ENCODE data around the gene TBC1D16.

Gene TBC1D16

GRCh38 chr17:80024206-80024972 is 11.3 kb downstream of the TBC1D16 start:
- no peak for DNase-seq

DNA sequence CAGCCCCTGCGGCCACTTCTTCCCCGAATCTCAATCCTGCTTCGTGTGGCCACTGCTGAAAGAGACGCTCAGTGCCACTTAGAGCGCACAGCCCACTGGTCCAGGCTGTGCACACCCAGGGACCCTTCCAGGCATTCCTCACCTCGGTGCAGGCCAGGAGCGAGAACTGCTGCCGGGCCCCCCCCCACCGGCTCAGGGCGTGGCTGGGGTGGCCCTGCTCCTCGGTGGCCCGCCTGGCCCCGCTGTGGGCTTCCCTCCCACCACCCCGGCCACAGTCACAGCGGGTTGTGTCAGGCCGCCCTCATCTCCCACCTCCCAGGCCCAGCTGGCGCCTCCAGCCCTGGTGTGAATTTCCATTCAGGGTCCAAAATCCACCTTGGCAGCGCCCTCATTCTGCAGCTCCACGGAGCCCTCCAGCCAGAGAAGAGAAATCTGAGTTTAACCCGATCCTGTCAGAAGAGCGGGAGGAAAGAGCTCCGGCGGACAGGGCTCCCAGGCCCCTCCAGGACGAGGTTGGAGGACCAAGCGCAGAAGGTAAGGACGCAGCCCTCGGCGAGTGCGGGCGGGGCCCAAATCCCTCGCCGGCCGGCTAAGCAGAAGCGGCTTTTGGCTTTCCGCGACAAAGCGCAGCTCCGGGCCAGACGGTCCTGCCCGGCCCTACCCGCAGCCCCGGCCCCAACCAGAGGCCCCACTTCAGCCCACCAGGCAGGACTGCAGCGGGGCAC is 12.0 kb downstream of the TBC1D16 start:
- no peak for DNase-seq

DNA sequence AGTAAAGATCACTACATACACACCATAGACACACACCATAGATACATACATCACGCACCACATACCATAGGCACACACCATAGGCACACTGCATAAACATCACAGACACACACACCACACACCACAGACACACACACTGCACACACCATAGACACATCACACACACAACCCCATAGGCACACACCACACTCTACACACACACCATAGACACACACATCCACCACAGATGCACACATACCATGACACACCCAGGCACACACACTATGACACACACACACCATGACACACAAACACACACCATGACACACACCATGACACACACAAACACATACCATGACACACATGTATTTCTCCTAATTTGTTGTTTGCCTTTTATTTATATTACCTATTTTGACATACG is 14.1 kb downstream of the TBC1D16 start:
- no peak for DNase-seq

DNA sequence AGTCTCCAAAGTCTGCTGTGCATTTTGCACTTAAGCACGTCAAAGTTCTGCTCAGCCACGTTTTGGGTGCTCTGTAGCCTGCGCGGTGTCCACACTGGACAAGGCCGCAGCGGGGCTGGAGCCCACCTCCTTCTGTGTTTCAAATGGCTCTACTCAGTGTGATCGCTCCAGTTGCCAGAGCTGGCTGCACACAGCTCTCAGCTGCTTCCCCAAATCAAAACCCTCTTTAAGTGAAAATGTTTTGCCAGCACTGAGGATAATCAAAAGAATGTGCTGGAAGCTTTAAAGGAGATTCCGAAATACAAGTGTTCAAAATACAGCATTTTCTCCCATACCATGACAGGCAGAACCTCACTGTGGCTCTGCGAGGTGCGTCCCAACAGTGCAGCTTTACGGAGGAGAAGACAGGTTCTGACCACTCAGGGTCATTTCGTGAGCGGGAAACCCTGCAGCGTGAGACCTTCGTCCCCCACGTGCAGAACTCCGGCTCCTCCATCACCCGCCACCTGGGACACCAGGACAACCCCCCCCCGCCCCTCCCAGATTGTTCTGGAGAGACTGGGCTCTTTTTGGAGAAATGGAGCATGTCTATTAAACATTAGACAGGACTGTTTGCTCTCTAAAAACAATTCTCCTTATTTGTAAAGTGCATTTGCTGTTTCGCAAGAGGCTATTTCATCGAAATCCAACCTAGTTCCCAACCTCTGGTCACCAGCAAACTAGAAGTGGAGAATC is 16.6 kb downstream of the TBC1D16 start:
- no peak for DNase-seq

DNA sequence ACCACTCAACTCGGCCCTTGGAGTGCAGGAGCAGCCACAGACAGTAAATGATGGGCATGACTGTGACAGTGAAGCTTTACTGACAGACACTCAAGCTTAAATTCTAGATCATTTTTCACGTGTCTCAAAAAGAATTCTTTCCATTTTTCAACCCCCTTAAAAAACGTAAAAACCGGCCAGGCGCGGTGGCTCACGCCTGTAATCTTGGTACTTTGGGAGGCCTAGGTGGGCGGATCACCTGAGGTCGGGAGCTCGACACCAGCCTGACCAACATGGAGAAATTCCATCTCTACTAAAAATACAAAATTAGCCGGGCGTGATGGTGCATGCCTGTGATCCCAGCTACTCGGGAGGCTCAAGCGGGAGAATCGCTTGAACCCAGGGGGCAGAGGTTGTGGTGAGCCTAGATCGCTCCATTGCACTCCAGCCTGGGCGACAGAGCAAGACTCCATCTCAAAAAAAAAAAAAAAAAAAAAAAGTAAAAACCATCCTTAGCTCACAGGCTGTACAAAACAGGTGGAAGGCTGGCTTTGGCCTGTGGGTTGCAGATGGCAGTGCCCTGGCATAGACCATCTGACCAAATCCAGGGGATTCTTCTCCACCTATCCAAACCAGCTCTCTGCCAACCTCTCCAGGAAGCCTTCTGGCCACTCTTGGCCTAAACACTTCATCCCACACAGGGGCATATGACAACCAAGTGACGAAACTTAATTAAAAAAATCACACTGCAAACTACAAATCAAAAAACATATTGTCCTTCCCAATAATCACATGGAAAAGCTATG is 18.3 kb downstream of the TBC1D16 start:
- no peak for DNase-seq

DNA sequence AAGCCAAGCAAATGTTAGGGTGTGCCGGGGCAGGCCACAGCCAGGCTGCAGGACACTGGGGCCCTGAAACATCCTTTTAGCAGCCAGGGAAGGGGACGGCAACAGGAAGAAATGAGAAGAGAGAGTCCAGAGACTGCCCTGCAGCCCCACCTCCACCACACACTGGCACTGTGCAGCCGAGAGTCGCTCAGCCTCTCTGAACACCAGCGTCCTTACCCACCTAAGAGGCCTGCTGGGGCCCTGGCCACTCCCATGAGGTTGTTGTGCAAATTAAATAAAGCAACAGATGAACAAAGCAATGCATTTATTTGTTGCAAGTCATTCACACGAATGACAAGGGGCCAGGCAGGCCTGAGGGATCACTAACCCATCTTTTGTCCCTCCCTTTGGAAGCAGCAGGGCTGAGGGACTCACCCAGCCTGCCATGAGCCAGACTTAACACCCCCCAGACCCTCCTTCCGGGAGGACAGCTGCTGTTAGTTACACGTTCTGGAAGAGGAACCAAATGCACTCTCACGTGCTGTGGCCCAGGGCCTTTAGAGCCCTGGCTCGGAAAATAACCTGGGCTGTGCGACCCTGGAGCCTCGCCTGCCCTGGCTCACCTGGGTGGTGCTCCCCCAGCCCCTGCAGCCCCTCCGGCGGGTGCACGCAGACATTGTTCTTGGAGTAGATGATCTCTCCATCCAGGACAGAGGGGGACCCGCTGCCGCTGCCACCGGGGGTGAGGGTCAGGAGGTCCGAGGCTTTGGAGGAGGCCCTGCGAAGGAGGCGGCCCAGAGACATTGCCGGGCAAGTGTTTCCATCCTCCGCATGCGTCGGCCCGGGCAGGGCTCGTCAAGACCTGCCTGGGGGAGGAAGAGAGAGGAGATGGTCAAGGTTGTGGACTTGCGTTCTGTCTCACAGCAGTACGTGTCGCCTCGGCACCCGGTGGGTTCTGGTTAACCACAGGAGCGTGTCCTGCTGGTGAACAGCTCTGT is 22.6 kb downstream of the TBC1D16 start:
- no peak for DNase-seq

DNA sequence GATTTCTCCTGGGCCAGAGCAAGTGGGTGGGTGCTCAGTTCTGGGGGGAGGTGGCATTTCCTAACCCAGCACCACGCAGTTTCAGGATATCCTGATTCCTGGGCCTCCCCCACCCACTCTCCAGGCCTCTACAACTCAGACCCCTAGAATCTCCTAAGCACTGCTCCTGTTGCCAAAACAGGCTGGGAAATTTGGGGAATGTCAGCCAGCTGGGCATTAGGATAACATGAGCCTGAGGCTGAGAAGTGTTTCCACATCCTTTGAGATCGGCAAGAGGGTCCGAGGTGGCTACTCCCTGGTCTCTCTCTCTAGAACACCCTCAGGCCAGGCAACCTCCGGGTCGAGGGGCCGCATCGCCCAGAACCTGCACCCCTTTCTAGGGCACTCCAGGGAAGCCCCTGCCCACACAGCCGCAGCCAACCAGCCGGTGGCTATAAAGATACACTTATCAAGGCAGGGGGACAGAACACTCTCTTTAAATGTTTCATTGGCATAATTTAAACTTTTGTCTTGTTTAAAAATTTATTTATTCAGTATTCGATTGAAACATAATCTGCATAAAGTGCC is 23.6 kb downstream of the TBC1D16 start:
- no peak for DNase-seq

DNA sequence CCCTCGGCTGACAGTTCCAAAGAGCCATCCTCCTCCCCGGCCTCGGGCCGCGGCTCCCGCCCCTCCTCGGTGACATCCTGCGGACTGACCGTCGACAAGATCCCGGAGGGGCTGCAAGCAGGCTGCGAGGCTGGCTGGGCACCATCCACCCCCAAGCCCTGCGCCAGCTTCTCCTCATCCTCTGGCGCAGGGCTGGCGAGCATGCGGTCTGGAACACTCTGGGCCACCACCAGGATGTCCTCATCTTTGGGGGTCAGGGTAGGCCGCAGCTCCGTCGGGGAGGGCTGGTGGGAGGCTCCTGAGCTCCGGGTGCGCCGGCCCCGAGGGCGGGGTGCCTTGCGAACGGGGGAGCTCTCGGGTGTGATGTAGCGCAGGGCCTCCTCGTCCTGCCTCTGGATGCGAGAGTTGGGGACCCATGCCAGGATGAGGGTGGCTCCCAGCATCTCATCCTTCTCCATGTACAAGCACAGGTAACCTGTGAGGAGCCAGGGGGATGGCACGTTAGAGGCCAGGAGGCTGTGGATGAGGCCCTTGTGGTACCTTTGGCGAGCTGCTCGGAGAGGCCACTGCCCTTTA is 25.3 kb downstream of the TBC1D16 start:
- no peak for DNase-seq

DNA sequence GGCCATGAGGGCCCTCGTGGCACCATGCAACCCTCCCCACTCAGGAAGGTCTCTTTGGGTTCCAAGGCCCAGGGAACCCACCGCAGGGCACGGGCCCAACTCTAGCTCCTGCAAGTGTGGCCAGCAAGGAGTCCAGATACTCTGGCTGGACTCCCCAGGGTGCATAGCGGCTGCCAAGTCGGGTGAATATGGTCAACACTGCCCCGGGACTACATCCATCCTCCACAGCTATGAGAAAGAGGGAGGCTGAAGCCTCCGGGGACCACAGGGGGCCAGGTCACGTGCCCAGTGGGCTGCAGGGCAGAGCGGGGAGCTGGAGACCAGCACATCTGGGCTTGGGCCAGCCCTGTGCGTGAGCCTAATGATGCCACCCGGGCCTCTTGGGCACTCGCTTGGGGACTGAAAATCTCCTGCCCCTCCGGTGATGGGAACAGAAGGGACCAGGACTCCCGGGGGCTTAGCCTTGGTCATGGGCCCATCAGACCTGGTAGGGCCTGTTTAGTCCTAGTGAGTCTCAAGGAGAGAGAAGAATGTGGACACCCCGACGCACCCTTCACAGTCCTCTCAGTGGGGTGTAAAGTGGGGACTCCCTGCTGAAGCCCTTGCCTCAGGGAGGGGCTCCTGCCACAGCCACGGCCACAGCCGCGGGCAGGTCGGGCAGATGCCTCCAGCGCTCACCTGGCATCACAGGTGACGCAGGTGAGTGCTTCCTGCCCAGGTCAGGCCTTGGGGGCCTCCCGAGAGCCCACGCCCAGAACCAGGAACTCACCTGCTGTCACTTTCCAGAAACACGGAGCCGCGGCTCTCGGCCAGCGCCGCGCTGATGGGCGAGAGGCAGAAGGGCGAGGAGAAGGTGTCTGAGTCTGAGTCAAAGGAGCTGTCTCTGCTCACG is 26.0 kb downstream of the TBC1D16 start:
- DNase-seq = no peak

- DNase-seq = no peak
Measured at GRCh38 chr17:80008848-80009247, 26.8 kb downstream of the TBC1D16 start.

- DNase-seq = peak; percentile 84 to 89
Measured at GRCh38 chr17:80008383-80008840, 27.3 kb downstream of the TBC1D16 start.

GRCh38 chr17:80007939-80008338 is 27.7 kb downstream of the TBC1D16 start:
- DNase-seq = no peak

DNA sequence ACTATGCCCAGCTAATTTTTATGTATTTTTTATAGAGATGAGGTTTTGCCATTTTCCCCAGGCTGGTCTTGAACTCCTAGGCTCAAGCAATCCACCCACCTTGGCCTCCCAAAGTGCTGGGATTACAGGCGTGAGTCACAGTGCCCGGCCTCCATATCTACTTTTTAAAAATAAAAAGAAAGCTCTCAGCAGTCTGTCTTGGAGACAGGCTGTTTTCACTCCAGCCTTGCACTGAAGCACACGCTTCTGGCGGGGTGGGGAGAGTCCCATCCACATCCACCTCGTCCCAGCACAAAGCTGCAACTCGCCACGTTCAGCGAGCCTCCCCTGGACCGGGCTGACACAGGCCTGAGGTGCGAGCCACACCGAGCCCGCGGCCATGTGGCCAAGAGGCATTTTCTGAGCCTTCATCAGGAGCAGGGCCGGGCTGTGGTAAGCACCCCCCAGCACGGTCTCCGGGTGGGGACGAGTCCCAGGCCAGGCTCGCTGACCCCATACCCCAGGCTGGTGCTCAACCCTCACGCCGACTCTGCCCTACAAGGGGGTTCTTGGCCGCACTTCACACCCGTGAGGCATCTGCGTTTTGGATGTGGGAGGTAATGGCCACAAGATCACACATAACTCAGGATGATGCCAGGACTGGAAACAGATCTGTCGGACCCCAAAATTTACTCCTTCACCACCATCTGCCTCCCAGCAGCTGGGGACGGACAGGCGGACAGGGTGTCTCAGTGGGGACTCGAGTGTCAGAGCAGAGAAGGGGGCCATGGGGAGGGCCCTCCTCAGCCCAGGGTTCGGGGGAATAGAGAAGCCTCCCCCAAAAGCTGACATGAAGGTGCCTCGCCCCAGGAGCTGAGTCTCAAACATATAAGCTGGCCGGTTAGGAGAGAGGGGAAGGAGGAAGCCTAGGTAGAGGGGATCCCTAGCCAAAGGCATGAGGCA is 28.6 kb downstream of the TBC1D16 start:
- no peak for DNase-seq

GRCh38 chr17:80006339-80006720 is 29.3 kb downstream of the TBC1D16 start:
- no peak for DNase-seq

DNA sequence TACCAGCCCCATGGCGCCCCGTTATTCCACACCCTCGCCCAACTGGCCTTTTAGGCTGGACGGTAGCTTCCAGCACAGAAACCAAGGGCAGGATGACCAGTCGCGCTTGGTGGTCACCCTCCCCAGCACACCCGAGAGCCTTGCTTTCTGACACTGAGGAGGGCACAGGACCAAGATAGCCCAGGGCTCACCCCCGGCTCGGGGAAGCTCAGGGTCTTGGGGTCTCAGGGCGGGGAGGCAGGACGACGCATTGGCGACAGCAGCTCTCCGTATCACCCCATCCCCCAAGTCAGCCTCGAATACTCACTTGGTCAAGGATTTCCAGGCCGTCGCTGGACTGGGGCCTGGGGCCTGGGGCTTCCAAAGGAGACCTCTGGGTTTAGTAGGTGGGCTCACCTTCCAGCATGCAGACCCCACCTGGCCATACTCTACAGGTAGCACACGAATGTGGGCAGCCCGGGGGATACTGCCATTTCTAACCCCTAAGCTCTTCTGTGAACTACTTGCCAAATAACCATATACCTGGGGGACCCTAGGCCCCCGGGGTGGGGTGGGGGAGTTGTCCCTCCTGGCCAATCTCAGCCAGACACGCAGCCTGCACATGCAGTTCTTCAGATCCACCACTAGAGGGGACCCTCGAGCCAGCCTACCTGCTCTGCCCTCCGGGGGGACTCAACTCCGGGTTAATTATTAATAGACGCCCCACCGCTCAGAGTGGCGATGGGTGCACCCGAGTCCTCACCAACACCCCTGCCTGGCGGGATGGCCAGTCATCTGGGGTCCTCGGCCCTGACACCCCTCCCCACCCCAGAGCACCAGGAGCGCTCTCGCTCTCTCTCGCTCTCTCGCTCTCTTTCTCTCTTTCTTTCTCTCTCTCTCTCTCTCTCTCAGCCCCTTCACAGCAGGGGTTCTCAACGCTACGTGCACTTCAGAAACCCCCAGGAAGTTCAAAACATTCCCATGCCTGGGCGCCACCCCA is 30.0 kb downstream of the TBC1D16 start:
- DNase-seq = peak; percentile 53 to 69

- DNase-seq = no peak
Measured at GRCh38 chr17:80003969-80004368, 31.7 kb downstream of the TBC1D16 start.

Data from stimulated activated CD4-positive, alpha-beta T cell treated with anti-CD3 and anti-CD28 coated beads, Interleukin-2, amount 100 ng/mL, for 24 hours (primary cell).